H9 (cell line): ENCODE results near the gene ATAD3C. TPM values are rescaled to one million over a fixed set of nuclear protein-coding genes. Genes with fewer than 3 reads are reported as not detected.
A peak's percentile ranks its signal among the peaks of the same experiment; 100 is the strongest.
"Not testable (repeated sequence)": the region's sequence is repeated elsewhere in the genome, so short reads cannot be mapped to it uniquely, and the experiment has no call there.

Source experiments
- DNase-seq: peaks from one replicate; pipeline ENCODE4 v3.0.0-alpha.2; 2017
- H2AFZ ChIP-seq: one replicate; pipeline ENCODE4 v1.6.1; 2013; ENCODE audit warnings: mild to moderate bottlenecking, low read length, control low read depth, moderate library complexity
- H2AK5ac ChIP-seq: 2 replicates; pipeline ENCODE4 v1.6.1; 2013; ENCODE audit warnings: low read length, control low read depth, mixed read lengths; ENCODE audit not compliant: insufficient read length
- H2BK120ac ChIP-seq: one replicate; pipeline ENCODE4 v1.6.1; 2013; ENCODE audit warnings: low read depth, mild to moderate bottlenecking, low read length, control low read depth, inconsistent platforms; ENCODE audit not compliant: poor library complexity, severe bottlenecking
- H2BK12ac ChIP-seq: 2 replicates; pipeline ENCODE4 v1.6.1; 2013; ENCODE audit warnings: low read length, control low read depth, mixed read lengths, low read depth; ENCODE audit not compliant: insufficient read length
- H2BK15ac ChIP-seq: 2 replicates; pipeline ENCODE4 v1.6.1; 2013; ENCODE audit warnings: low read depth, low read length, control low read depth
- H2BK20ac ChIP-seq: one replicate; pipeline ENCODE4 v1.6.1; 2013; ENCODE audit warnings: low read depth, mild to moderate bottlenecking, low read length, control low read depth, inconsistent platforms; ENCODE audit not compliant: poor library complexity, severe bottlenecking
- H2BK5ac ChIP-seq: 2 replicates; pipeline ENCODE4 v1.6.1; 2013; ENCODE audit warnings: low read length, control low read depth, mixed read lengths; ENCODE audit not compliant: insufficient read length
- H3K14ac ChIP-seq: 2 replicates; pipeline ENCODE4 v1.6.1; 2013; ENCODE audit warnings: low read length, control low read depth; ENCODE audit not compliant: insufficient read depth
- H3K18ac ChIP-seq: 2 replicates; pipeline ENCODE4 v1.6.1; 2013; ENCODE audit warnings: low read depth, mild to moderate bottlenecking, mixed read lengths, low read length, control low read depth; ENCODE audit not compliant: insufficient read length
- H3K23ac ChIP-seq: 2 replicates; pipeline ENCODE4 v1.6.1; 2013; ENCODE audit warnings: low read length, control low read depth, mixed read lengths, low read depth; ENCODE audit not compliant: insufficient read length
- H3K23me2 ChIP-seq: 2 replicates; pipeline ENCODE4 v1.6.1; 2013; ENCODE audit warnings: low read depth, mild to moderate bottlenecking, mixed read lengths, low read length, control low read depth; ENCODE audit not compliant: insufficient read length, poor library complexity, severe bottlenecking
- H3K27ac ChIP-seq: 2 replicates; pipeline ENCODE4 v1.5.1; 2013; ENCODE audit warnings: low read length, control low read depth, mixed read lengths, low read depth; ENCODE audit not compliant: insufficient read length
- H3K27me3 ChIP-seq: 2 replicates; pipeline ENCODE4 v1.6.1; 2013; ENCODE audit warnings: low read length, control low read depth, inconsistent platforms; ENCODE audit not compliant: insufficient read depth
- H3K4ac ChIP-seq: 2 replicates; pipeline ENCODE4 v1.6.1; 2013; ENCODE audit warnings: low read depth, mild to moderate bottlenecking, control low read depth, inconsistent platforms, low read length, moderate library complexity
- H3K4me1 ChIP-seq: 2 replicates; pipeline ENCODE4 v1.6.1; 2013; ENCODE audit warnings: low read length, control low read depth, inconsistent platforms; ENCODE audit not compliant: insufficient read depth
- H3K4me2 ChIP-seq: 2 replicates; pipeline ENCODE4 v1.6.1; 2013; ENCODE audit warnings: low read length, control low read depth, mixed read lengths; ENCODE audit not compliant: insufficient read length, insufficient read depth
- H3K56ac ChIP-seq: 2 replicates; pipeline ENCODE4 v1.6.1; 2013; ENCODE audit warnings: low read depth, mild to moderate bottlenecking, mixed read lengths, low read length, control low read depth; ENCODE audit not compliant: insufficient read length
- H3K79me1 ChIP-seq: 2 replicates; pipeline ENCODE4 v1.6.1; 2013; ENCODE audit warnings: low read depth, mild to moderate bottlenecking, moderate library complexity, low read length, control low read depth, inconsistent platforms; ENCODE audit not compliant: insufficient read depth, poor library complexity, severe bottlenecking
- H3K79me2 ChIP-seq: 2 replicates; pipeline ENCODE4 v1.6.1; 2013; ENCODE audit warnings: low read length, control low read depth, inconsistent platforms; ENCODE audit not compliant: insufficient read depth
- H3K9ac ChIP-seq: 2 replicates; pipeline ENCODE4 v1.6.1; 2013; ENCODE audit warnings: low read length, control low read depth, mixed read lengths; ENCODE audit not compliant: insufficient read length; ENCODE audit errors: extremely low read depth
- H3K9me3 ChIP-seq: one replicate; pipeline ENCODE4 v1.6.1; 2013; ENCODE audit warnings: low read depth, low read length, inconsistent platforms; ENCODE audit not compliant: control insufficient read depth
- H3T11ph ChIP-seq: one replicate; pipeline ENCODE4 v1.6.1; 2013; ENCODE audit warnings: mild to moderate bottlenecking, low read length, control low read depth, inconsistent platforms
- H4K20me1 ChIP-seq: one replicate; pipeline ENCODE4 v1.6.1; 2013; ENCODE audit not compliant: control insufficient read depth, insufficient read length, insufficient read depth
- H4K5ac ChIP-seq: 2 replicates; pipeline ENCODE4 v1.6.1; 2013; ENCODE audit warnings: low read depth, mild to moderate bottlenecking, mixed read lengths, low read length, control low read depth; ENCODE audit not compliant: insufficient read length
- H4K8ac ChIP-seq: replicated peaks from 2 replicates; pipeline ENCODE4 v1.6.1; 2013; ENCODE audit warnings: low read length, control low read depth, mixed read lengths, low read depth; ENCODE audit not compliant: insufficient read length
- H4K91ac ChIP-seq: 2 replicates; pipeline ENCODE4 v1.6.1; 2013; ENCODE audit warnings: low read depth, mild to moderate bottlenecking, moderate library complexity, mixed read lengths, low read length, control low read depth; ENCODE audit not compliant: insufficient read length
- H3K27ac Mint-ChIP-seq, 3 experiments: 2 replicates in 2 of 3; 3 replicates in 1 of 3; pipeline ENCODE4 v1.8.0; 2020 to 2021; ENCODE audit warnings: mixed read lengths in 3 of 3, mild to moderate bottlenecking in 1 of 3, moderate library complexity in 1 of 3
- H3K27me3 Mint-ChIP-seq: 2 replicates; pipeline ENCODE4 v1.8.0; 2021; ENCODE audit warnings: low read depth, mild to moderate bottlenecking, moderate library complexity, mixed read lengths
- H3K36me3 Mint-ChIP-seq, 3 experiments: 2 replicates in 2 of 3; 3 replicates in 1 of 3; pipeline ENCODE4 v1.8.0; 2020 to 2021; ENCODE audit warnings: low read depth in 3 of 3, mixed read lengths in 3 of 3; ENCODE audit not compliant: insufficient read depth in 1 of 3
- H3K4me1 Mint-ChIP-seq, 2 experiments: 2 replicates each; pipeline ENCODE4 v1.8.0; 2020; ENCODE audit warnings: mixed read lengths in 2 of 2
- H3K4me3 Mint-ChIP-seq, 2 experiments: 2 replicates in 1 of 2; 3 replicates in 1 of 2; pipeline ENCODE4 v1.8.0; 2020 to 2021; ENCODE audit warnings: mild to moderate bottlenecking in 2 of 2, mixed read lengths in 2 of 2, moderate library complexity in 1 of 2
- H3K9me3 Mint-ChIP-seq, 2 experiments: 2 replicates in 1 of 2; 3 replicates in 1 of 2; pipeline ENCODE4 v1.8.0; 2020; ENCODE audit warnings: mild to moderate bottlenecking in 2 of 2, mixed read lengths in 2 of 2, moderate library complexity in 1 of 2
- WGBS: extraction: QIAGEN DNeasy Blood & Tissue Kit; methylation state at CpG from one replicate; pipeline ENCODE4 v1.1.7; 2013; ENCODE audit warnings: missing lambda C conversion rate, low lambda C conversion rate, mixed read lengths; ENCODE audit not compliant: insufficient read length; ENCODE audit errors: extremely low coverage; 5-methylcytosine and 5-hydroxymethylcytosine counted together
- total RNA-seq: library from RNA; stranded (reverse); gene quantifications from 2 replicates; pipeline ENCODE4 v1.2.1, GENCODE V29; 2021
- TF ChIP-seq, protein P1 (sequence below): fragments of 200-600 bp; sonication (generic); conservative IDR thresholded peaks from 3 replicates; pipeline ENCODE4 v1.8.0; 2021; ENCODE audit warnings: antibody characterized with exemption, mild to moderate bottlenecking

The ATAD3C gene
- total RNA-seq, 1 experiment from 2014 or later = 7.7 TPM

DNA sequence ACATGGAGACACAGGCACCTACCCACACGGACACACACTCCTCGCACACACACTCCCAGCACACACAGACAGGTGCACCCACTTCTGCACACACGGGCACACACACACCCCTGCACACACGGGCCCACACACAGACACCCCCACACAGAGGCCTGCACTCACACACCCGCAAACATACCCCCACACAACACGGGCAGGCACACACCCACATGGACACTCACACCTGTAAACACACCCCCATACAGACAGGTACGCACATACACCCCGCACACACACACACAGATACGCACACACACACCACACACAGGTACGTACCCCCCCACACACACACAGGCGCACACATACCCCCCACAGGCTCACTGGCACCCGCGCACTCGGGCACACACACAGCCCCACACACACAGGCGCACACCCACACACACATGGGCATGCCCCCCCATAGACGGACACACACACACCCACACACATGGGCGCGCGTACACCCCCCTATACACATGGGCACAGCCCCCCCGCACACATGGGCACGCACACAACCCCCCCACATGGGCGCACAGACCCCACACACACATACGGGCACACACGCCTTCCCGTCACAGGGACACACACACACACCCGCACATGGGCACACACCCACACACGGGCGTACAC is 68.6 kb downstream of the ATAD3C start:
- H2AFZ ChIP-seq = no peak overlapping the region
- H3K56ac ChIP-seq = no peak overlapping the region
- H2BK12ac ChIP-seq = no peak overlapping the region
- H3K27ac Mint-ChIP-seq = peak overlapping the region in 1 of 3 experiments; percentile 1; a peak in 2 of 7 replicates
- H3K27me3 ChIP-seq = no peaks in the 10 kb centered on the region
- H3K18ac ChIP-seq = no peak overlapping the region
- H2BK20ac ChIP-seq = no peak overlapping the region
- WGBS = no CpG with 5 or more reads among the region's 28 CpGs
- no peak overlapping the region for H4K8ac ChIP-seq
- peaks cover 14 to 52% (median 18%) of the 10 kb centered on the region in 3 experiments for H3K36me3 Mint-ChIP-seq
- TF ChIP-seq, protein P1, sequence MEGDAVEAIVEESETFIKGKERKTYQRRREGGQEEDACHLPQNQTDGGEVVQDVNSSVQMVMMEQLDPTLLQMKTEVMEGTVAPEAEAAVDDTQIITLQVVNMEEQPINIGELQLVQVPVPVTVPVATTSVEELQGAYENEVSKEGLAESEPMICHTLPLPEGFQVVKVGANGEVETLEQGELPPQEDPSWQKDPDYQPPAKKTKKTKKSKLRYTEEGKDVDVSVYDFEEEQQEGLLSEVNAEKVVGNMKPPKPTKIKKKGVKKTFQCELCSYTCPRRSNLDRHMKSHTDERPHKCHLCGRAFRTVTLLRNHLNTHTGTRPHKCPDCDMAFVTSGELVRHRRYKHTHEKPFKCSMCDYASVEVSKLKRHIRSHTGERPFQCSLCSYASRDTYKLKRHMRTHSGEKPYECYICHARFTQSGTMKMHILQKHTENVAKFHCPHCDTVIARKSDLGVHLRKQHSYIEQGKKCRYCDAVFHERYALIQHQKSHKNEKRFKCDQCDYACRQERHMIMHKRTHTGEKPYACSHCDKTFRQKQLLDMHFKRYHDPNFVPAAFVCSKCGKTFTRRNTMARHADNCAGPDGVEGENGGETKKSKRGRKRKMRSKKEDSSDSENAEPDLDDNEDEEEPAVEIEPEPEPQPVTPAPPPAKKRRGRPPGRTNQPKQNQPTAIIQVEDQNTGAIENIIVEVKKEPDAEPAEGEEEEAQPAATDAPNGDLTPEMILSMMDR = no peak
- H3K4me1 Mint-ChIP-seq = peaks cover 0 to 3% of the 10 kb centered on the region in 2 experiments; a peak in 1 of 4 replicates
- H3K4me3 Mint-ChIP-seq = no peak overlapping the region; a peak in 1 of 5 replicates
- no peak overlapping the region for H2BK5ac ChIP-seq
- no peaks in the 10 kb centered on the region for H4K20me1 ChIP-seq
- H2BK120ac ChIP-seq = no peak overlapping the region
- H3K79me2 ChIP-seq = no peaks in the 10 kb centered on the region; the same call in 1 of the 2 replicates
- no peak overlapping the region for H3K23ac ChIP-seq
- no peaks in the 10 kb centered on the region for H3K79me1 ChIP-seq
- no peaks in the 10 kb centered on the region for H3K9me3 ChIP-seq
- no peak for DNase-seq
- no peak overlapping the region for H2BK15ac ChIP-seq
- no peak overlapping the region for H4K5ac ChIP-seq
- no peaks in the 10 kb centered on the region for H3K23me2 ChIP-seq
- H2AK5ac ChIP-seq = no peak overlapping the region
- no peaks in the 10 kb centered on the region for H3K27me3 Mint-ChIP-seq
- no peak overlapping the region for H4K91ac ChIP-seq
- H3K4ac ChIP-seq = no peak overlapping the region
- H3K4me1 ChIP-seq = no peaks in the 10 kb centered on the region
- no peak overlapping the region for H3K4me2 ChIP-seq
- no peak overlapping the region for H3T11ph ChIP-seq
- H3K14ac ChIP-seq = no peak overlapping the region
- no peak overlapping the region for H3K9ac ChIP-seq
- H3K9me3 Mint-ChIP-seq = no peaks in the 10 kb centered on the region
- H3K27ac ChIP-seq = no peak overlapping the region

DNA sequence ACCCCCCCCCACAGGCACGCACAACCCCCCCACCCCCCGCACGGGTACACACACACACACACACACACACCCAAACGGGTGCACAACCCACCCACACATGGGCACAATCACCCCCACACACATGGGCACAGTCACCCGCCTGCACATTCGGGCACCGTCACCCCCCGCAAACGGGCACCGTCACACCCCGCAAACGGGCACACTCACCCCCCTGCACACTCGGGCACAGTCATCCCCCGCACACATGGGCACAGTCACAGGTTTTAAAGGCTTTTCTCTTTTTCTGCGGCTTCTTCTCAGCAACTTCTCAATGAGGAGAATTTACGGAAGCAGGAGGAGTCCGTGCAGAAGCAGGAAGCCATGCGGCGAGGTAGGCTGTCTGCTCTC is 69.1 kb downstream of the ATAD3C start:
- H3K27ac Mint-ChIP-seq, H3K56ac ChIP-seq, H2AFZ ChIP-seq, H3K23ac ChIP-seq, H4K20me1 ChIP-seq, H3K27me3 ChIP-seq, H2BK12ac ChIP-seq, H3K27ac ChIP-seq, H4K8ac ChIP-seq, H3K79me1 ChIP-seq, H3K14ac ChIP-seq, H2BK120ac ChIP-seq, H3K23me2 ChIP-seq, H3K4me1 Mint-ChIP-seq, H3K9me3 Mint-ChIP-seq, H3T11ph ChIP-seq, H3K27me3 Mint-ChIP-seq, H3K4me2 ChIP-seq, H2BK5ac ChIP-seq, H3K79me2 ChIP-seq, H2BK15ac ChIP-seq, H3K9ac ChIP-seq, DNase-seq, H2BK20ac ChIP-seq, H2AK5ac ChIP-seq, H3K18ac ChIP-seq, H3K4me1 ChIP-seq, H3K9me3 ChIP-seq, H3K4ac ChIP-seq, H4K5ac ChIP-seq, H4K91ac ChIP-seq, H3K4me3 Mint-ChIP-seq: not testable (repeated sequence)
- no CpG with 5 or more reads among the region's 19 CpGs for WGBS
- H3K36me3 Mint-ChIP-seq = peaks cover 15 to 53% (median 19%) of the 10 kb centered on the region in 3 experiments
